GM18870 (cell line): Measurements from ENCODE around the gene EN1.

ENCODE experiments used
- ATAC-seq: cut with Tn5 transposase; IDR thresholded peaks from one replicate; pipeline ENCODE4 v1.9.1; 2021; ENCODE audit warnings: moderate library complexity; ENCODE audit not compliant: unreplicated experiment

Gene EN1

GRCh38 chr2:118794546-118794945 is 52.9 kb downstream of the EN1 start:
- ATAC-seq: no peak
